K562 (cell line): ENCODE results near the gene SYN1. TPM values are rescaled to one million over a fixed set of nuclear protein-coding genes. Genes with fewer than 3 reads are reported as not detected.

ENCODE experiments used
- AFF1 ChIP-seq, 2 experiments: fragments of 450-650 bp; IDR thresholded peaks; 2 replicates each; pipeline ENCODE4 v1.6.1; 2018; ENCODE audit warnings: mild to moderate bottlenecking in 2 of 2, low read depth in 1 of 2; ENCODE audit not compliant: partially characterized antibody in 2 of 2
- CTCF ChIP-seq, 3 experiments: IDR thresholded peaks in 2 of 3; conservative IDR thresholded peaks in 1 of 3; 2 replicates each; pipeline ENCODE4 v1.5.1; 2011 to 2012; ENCODE audit warnings: low read length in 3 of 3, mild to moderate bottlenecking in 3 of 3, control low read depth in 2 of 3, improper control_type of control experiment in 1 of 3, inconsistent platforms in 1 of 3, low read depth in 1 of 3, mixed read lengths in 1 of 3, moderate library complexity in 1 of 3; ENCODE audit not compliant: insufficient read depth in 2 of 3
- KDM1A ChIP-seq, 2 experiments: fragments of 450-650 bp; IDR thresholded peaks; 2 replicates each; pipeline ENCODE4 v1.6.1; 2016; ENCODE audit warnings: mild to moderate bottlenecking in 2 of 2
- NEUROD1 ChIP-seq: fragments of 150-350 bp; IDR thresholded peaks from 2 replicates; pipeline ENCODE4 v1.6.1; 2014; ENCODE audit warnings: borderline replicate concordance, low read length, low read depth; ENCODE audit not compliant: partially characterized antibody
- POLR2G ChIP-seq: fragments of 200-400 bp; formaldehyde crosslinking; IDR thresholded peaks from 2 replicates; pipeline ENCODE4 v1.6.1; 2017; ENCODE audit warnings: low read depth, mild to moderate bottlenecking, antibody characterized with exemption, low read length, moderate library complexity
- RB1 ChIP-seq: fragments of 450-650 bp; IDR thresholded peaks from 2 replicates; pipeline ENCODE4 v1.6.1; 2017; ENCODE audit warnings: low read depth, mild to moderate bottlenecking
- ZNF175 ChIP-seq: fragments of 200-800 bp; sonication (Bioruptor generic); IDR thresholded peaks from 2 replicates; pipeline ENCODE4 v1.6.1; 2016; ENCODE audit warnings: low read depth, mild to moderate bottlenecking, missing genetic modification characterization, missing compliant biosample characterization
- polyA plus RNA-seq, 8 experiments: library from polyadenylated mRNA; depleted of rRNA in 4 of 8; stranded (reverse) in 5 of 8; unstranded in 3 of 8; fragments of >200 nt; fragmentation: Nextera tagmentation in 2 of 8; fragmentation: Illumina TruSeq in 1 of 8; extraction: Ambion mirVana in 2 of 8; extraction: Trizol in 1 of 8; gene quantifications; 2 replicates each; pipeline versions ENCODE4 v1.2.1 to v1.2.3, GENCODE V29; 2011 to 2014; ENCODE audit warnings: inconsistent platforms in 1 of 8, missing spikeins in 1 of 8
- total RNA-seq, 7 experiments: library from RNA; depleted of rRNA in 6 of 7; stranded (reverse); fragments of >200 nt in 6 of 7; fragmentation: Illumina TruSeq in 2 of 7; extraction: Trizol in 2 of 7; gene quantifications; 2 replicates each; pipeline versions ENCODE4 v1.2.1 to v1.2.3, GENCODE V29; 2011 to 2021; ENCODE audit warnings: low replicate concordance in 1 of 7
- TF ChIP-seq, protein P1 (sequence below): sonication (generic); formaldehyde crosslinking; IDR thresholded peaks from 2 replicates; pipeline ENCODE4 v1.5.0; 2020; ENCODE audit warnings: missing genetic modification reagents
- TF ChIP-seq, protein P2 (sequence below): sonication (generic); formaldehyde crosslinking; IDR thresholded peaks from 2 replicates; pipeline ENCODE4 v1.8.1; 2022; ENCODE audit warnings: missing genetic modification reagents
- TF ChIP-seq, protein P3 (sequence below): fragments of 450-650 bp; IDR thresholded peaks from 2 replicates; pipeline ENCODE4 v1.6.1; 2017; ENCODE audit warnings: antibody characterized with exemption, mild to moderate bottlenecking
- TF ChIP-seq, protein P4 (sequence below), 2 experiments: fragments of 450-650 bp in 1 of 2; sonication (generic) in 1 of 2; formaldehyde crosslinking; conservative IDR thresholded peaks; 2 replicates each; pipeline versions ENCODE4 v1.4.0 to v1.8.1; 2020 to 2022; ENCODE audit warnings: mild to moderate bottlenecking in 1 of 2, missing genetic modification reagents in 1 of 2

SYN1 gene
- total and polyA plus RNA-seq, 9 of the 15 experiments (the other 6 are each of a cell fraction or from before 2014, with no cell fraction given), result 0.01 to 0.28 (median 0.18) TPM; not detected in 2

- TF ChIP-seq ZNF175 (CRISPR knock-in tag) (peak; percentile 35; the same call in 1 of the 2 replicates), KDM1A (IDR thresholded peaks at IDR 0.05) (peak in 1 of 2 experiments; percentile 58; a peak in 3 of 4 replicates), POLR2G (peak; percentile 46; the same call in 1 of the 2 replicates), NEUROD1 (no peak), CTCF (IDR thresholded peaks at IDR 0.05 in 2 of 3, conservative IDR thresholded peaks at IDR 0.05 in 1 of 3; ENCODE audit: insufficient read depth in 2 of 3, low read depth in 1 of 3, low read length in 3 of 3) (peak; percentile 23 to 41 (median 31); a peak in 3 of 6 replicates), RB1 (peak; percentile 94), AFF1 (IDR thresholded peaks at IDR 0.05; ENCODE audit: low read depth in 1 of 2, partially characterized antibody in 2 of 2) (peak in 1 of 2 experiments; percentile 32)
- TF ChIP-seq, protein P1, sequence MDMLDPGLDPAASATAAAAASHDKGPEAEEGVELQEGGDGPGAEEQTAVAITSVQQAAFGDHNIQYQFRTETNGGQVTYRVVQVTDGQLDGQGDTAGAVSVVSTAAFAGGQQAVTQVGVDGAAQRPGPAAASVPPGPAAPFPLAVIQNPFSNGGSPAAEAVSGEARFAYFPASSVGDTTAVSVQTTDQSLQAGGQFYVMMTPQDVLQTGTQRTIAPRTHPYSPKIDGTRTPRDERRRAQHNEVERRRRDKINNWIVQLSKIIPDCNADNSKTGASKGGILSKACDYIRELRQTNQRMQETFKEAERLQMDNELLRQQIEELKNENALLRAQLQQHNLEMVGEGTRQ (CRISPR knock-in tag), result no peak
- TF ChIP-seq, protein P2, sequence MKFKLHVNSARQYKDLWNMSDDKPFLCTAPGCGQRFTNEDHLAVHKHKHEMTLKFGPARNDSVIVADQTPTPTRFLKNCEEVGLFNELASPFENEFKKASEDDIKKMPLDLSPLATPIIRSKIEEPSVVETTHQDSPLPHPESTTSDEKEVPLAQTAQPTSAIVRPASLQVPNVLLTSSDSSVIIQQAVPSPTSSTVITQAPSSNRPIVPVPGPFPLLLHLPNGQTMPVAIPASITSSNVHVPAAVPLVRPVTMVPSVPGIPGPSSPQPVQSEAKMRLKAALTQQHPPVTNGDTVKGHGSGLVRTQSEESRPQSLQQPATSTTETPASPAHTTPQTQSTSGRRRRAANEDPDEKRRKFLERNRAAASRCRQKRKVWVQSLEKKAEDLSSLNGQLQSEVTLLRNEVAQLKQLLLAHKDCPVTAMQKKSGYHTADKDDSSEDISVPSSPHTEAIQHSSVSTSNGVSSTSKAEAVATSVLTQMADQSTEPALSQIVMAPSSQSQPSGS (CRISPR knock-in tag), result peak; percentile 98
- TF ChIP-seq, protein P3, sequence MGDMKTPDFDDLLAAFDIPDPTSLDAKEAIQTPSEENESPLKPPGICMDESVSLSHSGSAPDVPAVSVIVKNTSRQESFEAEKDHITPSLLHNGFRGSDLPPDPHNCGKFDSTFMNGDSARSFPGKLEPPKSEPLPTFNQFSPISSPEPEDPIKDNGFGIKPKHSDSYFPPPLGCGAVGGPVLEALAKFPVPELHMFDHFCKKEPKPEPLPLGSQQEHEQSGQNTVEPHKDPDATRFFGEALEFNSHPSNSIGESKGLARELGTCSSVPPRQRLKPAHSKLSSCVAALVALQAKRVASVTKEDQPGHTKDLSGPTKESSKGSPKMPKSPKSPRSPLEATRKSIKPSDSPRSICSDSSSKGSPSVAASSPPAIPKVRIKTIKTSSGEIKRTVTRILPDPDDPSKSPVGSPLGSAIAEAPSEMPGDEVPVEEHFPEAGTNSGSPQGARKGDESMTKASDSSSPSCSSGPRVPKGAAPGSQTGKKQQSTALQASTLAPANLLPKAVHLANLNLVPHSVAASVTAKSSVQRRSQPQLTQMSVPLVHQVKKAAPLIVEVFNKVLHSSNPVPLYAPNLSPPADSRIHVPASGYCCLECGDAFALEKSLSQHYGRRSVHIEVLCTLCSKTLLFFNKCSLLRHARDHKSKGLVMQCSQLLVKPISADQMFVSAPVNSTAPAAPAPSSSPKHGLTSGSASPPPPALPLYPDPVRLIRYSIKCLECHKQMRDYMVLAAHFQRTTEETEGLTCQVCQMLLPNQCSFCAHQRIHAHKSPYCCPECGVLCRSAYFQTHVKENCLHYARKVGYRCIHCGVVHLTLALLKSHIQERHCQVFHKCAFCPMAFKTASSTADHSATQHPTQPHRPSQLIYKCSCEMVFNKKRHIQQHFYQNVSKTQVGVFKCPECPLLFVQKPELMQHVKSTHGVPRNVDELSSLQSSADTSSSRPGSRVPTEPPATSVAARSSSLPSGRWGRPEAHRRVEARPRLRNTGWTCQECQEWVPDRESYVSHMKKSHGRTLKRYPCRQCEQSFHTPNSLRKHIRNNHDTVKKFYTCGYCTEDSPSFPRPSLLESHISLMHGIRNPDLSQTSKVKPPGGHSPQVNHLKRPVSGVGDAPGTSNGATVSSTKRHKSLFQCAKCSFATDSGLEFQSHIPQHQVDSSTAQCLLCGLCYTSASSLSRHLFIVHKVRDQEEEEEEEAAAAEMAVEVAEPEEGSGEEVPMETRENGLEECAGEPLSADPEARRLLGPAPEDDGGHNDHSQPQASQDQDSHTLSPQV, result no peak
- TF ChIP-seq, protein P4, sequence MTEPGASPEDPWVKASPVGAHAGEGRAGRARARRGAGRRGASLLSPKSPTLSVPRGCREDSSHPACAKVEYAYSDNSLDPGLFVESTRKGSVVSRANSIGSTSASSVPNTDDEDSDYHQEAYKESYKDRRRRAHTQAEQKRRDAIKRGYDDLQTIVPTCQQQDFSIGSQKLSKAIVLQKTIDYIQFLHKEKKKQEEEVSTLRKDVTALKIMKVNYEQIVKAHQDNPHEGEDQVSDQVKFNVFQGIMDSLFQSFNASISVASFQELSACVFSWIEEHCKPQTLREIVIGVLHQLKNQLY (CRISPR knock-in tag; conservative IDR thresholded peaks at IDR 0.05), result 0 out of 4 replicates have a peak, but pooled peaks of 1 of the 2 experiments have one; percentile 49
These were observed at the start of gene SYN1 (continued) for GRCh38 chrX:47619486-47620302.
